Activated CD4-positive, alpha-beta T cell treated with anti-CD3 and anti-CD28 coated beads, Interleukin-2, Interleukin-6, amounts not matched to agents 100 ng/mL and 50 ng/mL, durations not matched to agents 16 hours and 8 hours (primary cell): ENCODE data around the gene MAP1S.

Experiments
- DNase-seq: peaks from one replicate; pipeline ENCODE4 v3.0.0-alpha.2; 2020

Gene MAP1S

GRCh38 chr19:17718947-17719711 is at the start of gene MAP1S:
Gene MAP1S, plus strand, starts transcription at chr19:17719480. Its CDS starts 23 bp downstream, at chr19:17719503.
- peak; percentile 85 for DNase-seq

- peak; percentile 57 for DNase-seq
Measured at GRCh38 chr19:17671906-17672305, 47.4 kb upstream of the MAP1S start.

GRCh38 chr19:17673937-17674799 is 45.1 kb upstream of the MAP1S start:
- DNase-seq = no peak

- no peak for DNase-seq
Measured at GRCh38 chr19:17676295-17676694, 43.0 kb upstream of the MAP1S start.

GRCh38 chr19:17677002-17677401 is 42.3 kb upstream of the MAP1S start:
- DNase-seq = no peak

- DNase-seq = no peak
Measured at GRCh38 chr19:17678836-17679235, 40.4 kb upstream of the MAP1S start.

- DNase-seq = no peak
Measured at GRCh38 chr19:17679526-17680229, 39.6 kb upstream of the MAP1S start.

GRCh38 chr19:17680230-17680722 is 39.0 kb upstream of the MAP1S start:
- peak; percentile 47 for DNase-seq

GRCh38 chr19:17681505-17682125 is 37.7 kb upstream of the MAP1S start:
- peak; percentile 30 for DNase-seq

GRCh38 chr19:17682273-17682672 is 37.0 kb upstream of the MAP1S start:
- DNase-seq = no peak

GRCh38 chr19:17683078-17683477 is 36.2 kb upstream of the MAP1S start:
- no peak for DNase-seq

GRCh38 chr19:17684256-17684655 is 35.0 kb upstream of the MAP1S start:
- no peak for DNase-seq

GRCh38 chr19:17685451-17686022 is 33.7 kb upstream of the MAP1S start:
- DNase-seq = no peak

GRCh38 chr19:17686023-17686521 is 33.2 kb upstream of the MAP1S start:
- no peak for DNase-seq

- DNase-seq = no peak
Measured at GRCh38 chr19:17686592-17687024, 32.7 kb upstream of the MAP1S start.

- no peak for DNase-seq
Measured at GRCh38 chr19:17687141-17687856, 32.0 kb upstream of the MAP1S start.

GRCh38 chr19:17687857-17688784 is 31.2 kb upstream of the MAP1S start, which contains the start of gene UNC13A:
Gene UNC13A, minus strand, starts transcription at chr19:17688354. Its CDS starts 155 bp downstream, at chr19:17688199.
- peak; percentile 57 for DNase-seq

GRCh38 chr19:17688853-17689595 is 30.3 kb upstream of the MAP1S start:
- no peak for DNase-seq

- no peak for DNase-seq
Measured at GRCh38 chr19:17692566-17692965, 26.7 kb upstream of the MAP1S start.
